ENCODE data around the gene ANO1.
"Not testable (repeated sequence)": the region's sequence is repeated elsewhere in the genome, so short reads cannot be mapped to it uniquely, and the experiment has no call there.

The ANO1 gene

DNA sequence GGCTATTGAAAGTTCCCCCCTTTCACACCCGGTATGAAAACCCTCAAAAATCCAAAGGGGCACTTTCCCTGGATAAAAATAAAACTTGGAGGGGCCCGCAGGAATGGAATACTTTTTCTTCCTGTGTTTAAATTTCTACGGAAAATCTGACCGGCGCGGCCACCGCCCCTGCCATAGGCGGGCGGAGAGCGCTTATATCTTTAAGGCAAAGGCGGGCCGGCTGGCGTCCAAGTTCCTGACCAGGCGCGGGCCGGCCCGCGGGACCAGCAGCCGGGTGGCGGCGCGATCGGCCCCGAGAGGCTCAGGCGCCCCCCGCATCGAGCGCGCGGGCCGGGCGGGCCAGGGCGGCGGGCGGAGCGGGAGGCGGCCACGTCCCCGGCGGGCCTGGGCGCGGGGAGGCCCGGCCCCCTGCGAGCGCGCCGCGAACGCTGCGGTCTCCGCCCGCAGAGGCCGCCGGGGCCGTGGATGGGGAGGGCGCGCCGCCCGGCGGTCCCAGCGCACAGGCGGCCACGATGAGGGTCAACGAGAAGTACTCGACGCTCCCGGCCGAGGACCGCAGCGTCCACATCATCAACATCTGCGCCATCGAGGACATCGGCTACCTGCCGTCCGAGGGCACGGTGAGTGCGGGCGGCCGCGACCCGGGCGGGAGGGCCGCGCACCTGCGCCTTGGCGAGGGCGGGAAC lies at the start of gene ANO1:
Gene ANO1 (plus strand): TSS at position 223 of the 686 bp plus-strand sequence. CDS start 290 bp downstream, at position 513.
- no peak for DNase-seq

DNA sequence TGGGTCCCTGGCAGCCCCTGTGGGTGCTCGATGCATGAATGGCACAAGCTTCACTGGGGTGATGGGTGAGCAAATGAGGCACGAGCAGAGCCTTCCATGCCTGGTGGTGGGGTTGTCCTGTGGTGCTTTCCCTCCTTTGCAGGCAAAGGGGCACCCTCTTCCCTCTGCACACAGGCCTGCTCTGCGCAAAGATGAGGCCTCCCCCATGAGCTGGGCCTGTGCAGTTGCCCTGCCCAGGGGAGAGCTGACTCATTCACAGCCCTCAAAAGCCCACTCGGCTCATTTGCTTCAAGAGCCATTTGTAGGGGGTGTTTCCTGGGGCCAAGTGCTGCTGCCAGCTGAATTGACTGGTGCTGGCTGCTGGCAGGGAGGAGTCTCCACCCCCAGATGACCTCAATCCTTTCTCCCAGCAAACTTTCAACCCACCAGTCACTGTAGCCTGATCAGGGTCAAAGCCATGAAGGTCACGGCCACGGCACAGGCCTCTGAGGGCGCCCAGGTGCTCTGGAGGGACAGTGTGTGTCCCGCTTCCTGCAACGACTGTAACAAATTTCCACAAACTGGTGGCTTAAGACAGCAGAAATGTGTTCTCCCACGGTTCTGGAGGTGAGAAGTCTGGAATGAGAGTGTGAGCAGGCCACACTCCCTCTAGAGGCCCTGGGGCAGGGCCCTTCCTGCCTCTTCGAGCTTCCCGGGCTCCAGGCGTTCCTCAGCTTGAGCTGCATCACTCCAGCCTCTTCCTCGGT lies 48.8 kb upstream of the ANO1 start:
- no peak for DNase-seq

DNA sequence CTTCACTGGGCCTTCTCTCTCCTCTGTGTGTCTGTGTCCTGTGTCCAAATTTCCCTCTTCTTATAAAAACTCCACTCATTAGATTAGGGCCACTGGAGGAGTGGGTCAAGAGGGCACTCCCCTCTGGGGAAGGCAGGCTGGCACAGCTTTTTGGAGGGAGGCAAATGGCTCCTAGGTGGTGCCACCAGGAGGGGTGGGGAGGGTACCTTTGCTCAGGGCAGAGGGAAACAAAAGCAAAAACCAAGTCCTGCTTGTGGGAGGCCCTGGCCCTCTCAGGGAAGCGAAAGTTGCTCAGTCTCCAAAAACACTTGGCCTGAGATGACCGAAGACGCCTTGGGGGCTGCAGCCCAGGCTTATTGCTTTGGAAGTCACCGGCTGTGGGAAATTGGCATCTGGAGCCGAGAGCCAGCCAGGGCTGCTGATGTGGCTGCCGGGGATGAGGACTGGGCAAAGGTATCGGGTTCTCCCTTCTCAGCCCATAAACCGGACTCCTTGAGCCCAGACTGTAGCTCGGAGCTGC lies 48.2 kb upstream of the ANO1 start:
- DNase-seq: no peak

DNA sequence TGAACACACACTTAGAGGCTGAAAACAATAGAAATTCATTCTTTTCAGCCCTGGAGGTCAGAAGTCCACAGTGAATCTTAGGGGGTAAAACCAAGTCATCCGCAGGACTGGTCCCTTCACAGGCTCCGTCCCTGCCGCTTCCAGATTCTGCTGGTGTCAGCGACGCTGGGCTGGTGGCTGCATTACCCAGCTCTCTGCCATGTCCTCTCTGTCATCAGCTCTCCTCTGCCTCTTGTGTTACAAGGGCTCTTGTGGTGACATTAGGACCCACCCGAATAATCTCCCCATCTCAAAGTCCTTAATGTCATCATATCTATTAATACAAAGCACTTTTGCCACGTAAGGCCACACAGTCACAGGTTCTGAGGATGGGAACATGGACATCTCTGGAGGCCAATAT lies 47.7 kb upstream of the ANO1 start:
- no peak for DNase-seq

DNA sequence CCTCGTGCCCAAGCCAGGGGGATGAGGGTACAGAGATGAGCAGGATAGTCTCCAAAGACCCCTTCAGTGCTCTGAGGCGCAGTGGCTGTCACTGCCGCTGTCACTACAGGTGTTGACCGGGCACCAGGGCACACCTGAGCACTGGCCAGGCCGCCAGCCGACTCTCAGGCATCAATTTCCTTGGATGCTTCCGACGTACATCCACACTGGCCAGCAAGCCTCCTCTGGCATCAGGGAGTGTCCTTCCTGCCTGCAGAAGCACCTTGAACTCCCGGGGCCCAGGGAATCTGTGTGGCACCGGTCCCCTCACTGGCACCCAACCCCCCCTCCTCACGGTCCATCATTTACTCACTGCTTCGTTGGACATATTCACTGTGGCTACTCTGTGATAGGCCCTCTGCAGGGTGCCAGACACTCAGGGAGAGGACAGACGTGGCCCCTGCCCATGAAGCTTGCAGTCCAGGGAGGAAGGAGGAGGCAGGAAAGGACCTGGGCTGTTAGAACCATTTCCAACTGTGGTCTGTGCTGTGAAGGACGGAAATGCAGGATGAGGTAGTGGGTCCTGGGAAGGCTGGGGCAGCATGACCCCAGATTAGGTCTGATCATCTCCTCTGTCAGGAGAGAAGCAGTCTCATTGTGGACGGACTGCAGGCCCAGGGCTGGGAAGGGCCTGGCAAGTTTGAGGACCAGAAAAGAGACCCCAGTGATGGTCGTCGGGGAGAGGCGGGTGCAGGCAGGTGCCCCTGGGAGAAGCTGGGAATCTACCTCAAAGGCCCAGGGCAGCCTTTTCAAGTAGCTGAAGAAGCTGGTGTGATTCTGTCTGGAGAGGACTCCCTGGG lies 46.3 kb upstream of the ANO1 start:
- no peak for DNase-seq

DNA sequence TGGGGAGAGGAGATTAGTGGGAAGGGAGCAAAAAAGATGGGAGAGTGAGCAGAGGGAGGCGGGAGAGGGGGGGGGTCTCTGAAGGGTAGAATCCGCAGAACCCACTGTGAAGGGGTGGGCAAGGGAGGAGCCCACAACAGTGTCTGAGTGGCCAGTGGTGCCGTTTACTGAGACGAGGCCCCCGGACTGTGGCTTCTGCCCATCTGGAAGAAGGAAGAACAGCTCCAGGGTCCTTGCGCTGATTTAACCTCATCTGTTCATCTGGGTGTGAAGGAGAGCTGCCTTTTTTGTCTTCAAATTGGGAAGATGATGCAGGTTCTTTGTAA lies 45.7 kb upstream of the ANO1 start:
- no peak for DNase-seq

DNA sequence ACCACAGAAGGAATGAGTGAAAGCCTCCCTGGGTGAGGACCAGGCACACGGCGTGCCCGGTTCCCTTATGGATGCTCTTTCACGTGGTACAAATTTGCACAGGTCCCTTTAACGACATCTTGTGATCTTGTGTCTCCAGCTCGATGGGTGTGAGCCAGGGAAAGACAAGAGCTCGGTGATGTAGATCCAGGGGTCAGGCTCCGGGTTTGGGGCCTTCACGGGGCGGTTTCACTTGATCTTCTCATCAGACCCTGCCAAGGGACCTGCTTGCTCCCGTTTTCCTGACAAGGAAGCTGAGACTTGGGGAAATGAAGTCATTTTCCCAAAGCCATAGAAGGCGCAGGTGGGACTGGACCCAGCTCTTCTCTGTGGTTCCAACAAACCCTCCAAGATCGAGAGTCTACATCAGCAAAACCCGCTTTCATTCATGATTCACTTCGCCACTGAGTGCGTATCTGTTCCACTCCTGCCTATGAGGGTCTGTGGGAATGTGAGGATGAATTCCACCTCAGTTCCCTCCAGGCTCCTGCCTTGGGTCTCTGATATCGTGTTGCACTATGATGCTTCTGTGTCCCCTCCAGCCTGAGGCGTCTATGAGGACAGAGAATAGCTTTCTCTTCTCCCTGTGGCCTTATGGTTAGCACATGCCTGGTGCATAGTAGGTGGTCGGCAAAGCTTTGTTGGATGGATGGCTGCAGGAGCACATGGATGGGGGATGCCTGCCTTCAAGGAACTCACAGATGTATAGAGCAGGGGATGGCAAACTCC lies 45.0 kb upstream of the ANO1 start:
- no peak for DNase-seq

DNA sequence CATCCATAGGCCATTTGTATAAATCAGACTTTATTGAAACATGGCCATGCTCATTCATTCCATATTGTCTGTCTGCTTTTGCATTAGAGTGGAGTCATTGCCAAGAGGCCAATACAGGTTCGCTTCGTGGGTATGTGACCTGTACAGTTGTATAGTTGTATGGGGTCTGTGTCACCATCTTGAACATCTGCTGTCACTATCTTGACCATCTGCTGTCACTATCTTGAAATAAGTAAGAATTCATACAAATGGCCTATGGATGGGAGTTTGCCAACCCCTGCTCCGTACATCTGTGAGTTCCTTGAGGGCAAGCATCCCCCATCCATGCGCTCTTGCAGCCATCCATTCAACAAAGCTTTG lies 44.4 kb upstream of the ANO1 start:
- no peak for DNase-seq

DNA sequence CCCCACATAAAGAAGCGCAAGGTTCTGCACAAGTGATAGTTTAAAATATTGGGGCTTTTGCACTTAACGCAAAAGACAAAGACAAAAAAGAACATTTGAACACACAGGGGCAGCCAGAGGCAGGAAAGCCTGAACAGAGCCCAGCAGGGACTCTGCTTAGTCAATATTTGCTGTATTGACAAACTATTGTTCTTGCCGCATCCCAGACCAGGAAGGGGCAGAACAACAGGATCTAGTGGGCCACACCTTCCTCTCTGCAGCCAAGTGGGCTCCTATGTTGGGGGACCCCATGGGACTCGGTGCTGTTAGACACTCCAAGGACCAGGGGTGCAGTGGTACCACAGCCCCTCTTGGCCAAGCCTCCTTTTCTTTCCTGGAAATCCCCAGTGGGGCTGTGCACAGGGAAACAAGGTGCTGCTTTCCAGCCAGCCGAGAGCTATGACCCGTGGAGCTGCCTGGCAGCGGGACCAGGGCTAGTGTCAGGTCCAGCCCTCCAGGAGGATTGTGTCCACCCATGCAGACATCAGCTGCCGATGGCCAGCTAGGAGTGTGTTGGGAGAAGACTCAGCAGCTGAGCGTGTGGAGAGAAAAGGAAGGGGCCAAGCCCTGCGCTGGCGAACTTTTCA lies 43.3 kb upstream of the ANO1 start:
- no peak for DNase-seq

DNA sequence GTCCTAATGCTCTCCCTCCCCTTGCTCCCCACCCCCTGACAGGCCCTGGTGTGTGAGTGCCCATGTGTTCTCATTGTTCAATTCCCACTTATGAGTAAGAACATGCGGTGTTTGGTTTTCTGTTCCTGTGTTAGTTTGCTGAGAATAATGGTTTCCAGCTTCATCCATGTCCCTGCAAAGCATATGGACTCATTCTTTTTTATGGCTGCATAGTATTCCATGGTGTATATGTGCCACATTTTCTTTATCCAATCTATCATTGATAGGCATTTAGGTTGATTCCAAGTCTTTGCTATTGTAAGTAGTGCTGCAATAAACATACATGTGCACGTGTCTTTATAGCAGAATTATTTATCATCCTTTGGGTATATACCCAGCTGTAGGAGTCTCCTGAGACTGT lies 42.5 kb upstream of the ANO1 start:
- not testable (repeated sequence) for DNase-seq

DNA sequence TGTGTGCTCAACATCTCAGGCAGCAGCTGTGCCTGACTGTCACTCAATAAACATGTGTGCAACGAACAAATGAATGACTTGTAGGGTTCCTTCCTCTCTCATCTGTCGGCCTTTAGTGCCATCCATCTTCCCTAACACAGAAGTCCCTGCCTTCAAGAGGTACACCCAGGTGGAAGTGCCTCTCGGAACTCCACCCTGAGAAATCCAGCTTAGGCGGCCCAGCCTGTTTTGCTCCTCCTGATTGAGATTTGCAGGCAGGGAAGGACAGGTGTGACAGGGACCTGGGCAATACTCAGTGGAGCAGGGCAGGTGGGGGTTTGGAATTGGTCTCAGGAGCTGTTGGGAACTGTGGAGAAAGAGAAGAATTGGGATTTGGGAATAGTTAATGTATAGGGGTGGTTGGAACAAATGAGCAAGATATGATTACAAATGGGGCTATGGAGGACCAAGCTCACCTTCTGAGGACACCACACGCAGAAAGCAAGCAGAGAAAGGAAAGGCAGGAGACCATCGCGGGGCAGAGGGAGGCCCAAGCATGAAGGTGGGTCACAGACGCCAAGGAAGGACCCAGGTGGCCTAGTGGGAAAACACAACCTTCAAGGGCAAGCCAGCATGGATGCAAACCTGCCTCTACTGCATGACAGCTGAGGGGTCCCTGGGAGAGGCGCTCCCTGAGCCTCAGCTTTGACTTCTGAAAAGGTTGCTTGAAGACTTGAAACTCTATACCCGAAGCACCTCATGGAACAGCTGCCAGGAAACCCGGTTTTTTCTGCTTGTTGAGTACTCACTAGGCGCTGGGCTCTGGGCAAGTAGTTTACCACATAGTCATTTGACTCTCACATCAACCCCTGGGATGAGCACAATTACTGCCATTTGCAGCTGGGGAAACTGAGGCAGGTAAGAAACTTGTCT lies 40.9 kb upstream of the ANO1 start:
- no peak for DNase-seq

DNA sequence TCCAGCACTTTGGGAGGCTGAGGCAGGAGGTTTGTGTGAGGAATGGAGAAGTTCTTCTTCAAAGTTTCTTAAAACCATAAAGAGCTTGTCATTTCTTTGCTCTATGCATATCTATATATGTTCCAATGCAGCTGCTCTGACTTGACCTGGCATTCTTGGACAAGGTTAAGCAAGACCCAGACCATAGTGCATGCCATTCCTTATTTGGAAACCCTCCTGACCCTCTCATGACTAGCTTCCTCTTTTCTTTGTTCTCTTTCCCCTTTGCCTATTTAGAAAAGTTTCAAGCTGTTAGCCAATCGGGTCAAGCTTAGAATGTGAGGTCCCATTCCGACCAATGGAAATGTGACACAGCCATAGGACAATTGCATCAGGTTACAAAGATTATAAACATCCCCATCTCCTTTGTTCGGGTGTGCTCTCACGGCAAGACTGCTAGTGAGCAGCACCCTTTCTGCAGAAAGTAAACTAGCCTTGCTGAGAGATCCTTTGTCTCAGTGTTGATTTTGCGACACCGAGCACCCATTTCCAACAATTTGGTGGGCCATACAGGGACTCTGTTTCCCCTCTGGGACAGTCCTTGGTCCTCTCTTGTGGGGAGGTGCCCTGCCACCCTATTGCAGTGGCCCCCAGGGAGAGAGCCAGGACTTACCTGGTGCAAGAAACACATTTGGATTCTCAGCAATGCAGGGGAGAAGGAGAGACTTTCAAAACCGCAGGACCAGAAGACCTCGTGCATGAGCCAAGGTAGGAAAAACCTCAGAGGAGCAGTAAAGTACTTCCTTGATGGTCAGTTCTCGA lies 39.9 kb upstream of the ANO1 start:
- no peak for DNase-seq

DNA sequence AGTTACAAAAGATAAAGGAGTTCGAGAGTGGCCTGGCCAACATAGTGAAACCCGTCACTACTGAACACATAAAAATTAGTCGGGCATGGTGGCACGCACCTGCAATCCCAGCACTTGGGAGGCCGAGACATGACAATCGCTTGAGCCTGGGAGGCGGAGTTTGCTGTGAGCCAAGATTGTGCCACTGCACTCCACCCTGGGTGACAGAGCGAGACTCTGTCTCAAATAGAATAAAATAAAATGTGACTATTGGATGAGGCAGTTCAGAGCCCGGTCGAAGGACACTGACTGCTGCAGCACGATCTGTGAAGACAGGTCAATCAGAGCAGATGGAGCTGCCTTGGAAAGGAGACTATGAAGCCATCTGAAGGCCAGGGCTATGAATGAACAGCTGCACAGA lies 37.7 kb upstream of the ANO1 start:
- DNase-seq: no peak

DNA sequence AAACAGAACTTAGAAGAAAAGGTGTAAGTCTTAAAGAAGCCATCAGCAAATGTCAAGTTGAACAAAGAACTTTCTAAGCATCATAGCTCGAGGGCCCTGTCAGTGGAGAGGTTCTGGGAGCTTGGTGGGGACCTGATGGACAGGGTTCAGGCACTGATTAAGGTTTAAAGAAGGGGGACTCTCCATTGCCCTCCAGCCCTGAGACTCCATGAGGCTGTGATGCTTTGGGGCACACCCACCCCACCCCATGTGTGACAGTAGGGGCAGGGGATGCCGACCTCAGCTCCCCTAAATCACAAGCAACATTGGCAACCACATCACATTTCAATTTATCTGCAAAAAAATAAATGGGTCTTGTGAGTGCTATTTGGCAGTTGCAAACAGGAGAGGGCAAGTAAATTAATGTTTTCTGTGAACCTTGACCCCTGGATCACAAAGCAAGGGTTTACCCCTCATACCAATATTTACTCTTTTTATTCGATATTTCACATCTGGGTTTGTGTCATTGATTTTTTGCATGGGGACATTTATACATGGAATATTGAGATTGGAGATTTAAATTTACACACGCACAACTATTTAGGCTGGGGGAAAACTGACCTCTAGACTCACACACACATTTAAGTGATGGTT lies 37.1 kb upstream of the ANO1 start:
- DNase-seq: no peak

DNA sequence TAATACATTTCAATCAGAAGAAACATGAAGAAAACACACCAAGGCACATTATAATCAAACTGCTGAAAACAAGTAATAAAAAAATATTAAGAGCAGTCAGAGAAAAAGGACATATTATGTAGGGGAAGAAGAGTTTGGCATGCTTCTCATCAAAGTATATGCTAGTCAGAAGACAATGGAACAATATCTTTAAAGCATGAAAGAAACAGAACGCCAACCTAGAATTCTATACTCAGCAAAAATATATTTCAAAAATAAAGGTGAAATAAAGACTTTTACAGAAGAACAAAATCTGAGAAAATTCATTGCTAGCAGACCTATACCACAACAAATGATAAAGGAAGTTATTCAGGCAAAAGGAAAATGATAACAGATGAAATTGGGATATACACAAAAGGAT lies 34.6 kb upstream of the ANO1 start:
- no peak for DNase-seq

DNA sequence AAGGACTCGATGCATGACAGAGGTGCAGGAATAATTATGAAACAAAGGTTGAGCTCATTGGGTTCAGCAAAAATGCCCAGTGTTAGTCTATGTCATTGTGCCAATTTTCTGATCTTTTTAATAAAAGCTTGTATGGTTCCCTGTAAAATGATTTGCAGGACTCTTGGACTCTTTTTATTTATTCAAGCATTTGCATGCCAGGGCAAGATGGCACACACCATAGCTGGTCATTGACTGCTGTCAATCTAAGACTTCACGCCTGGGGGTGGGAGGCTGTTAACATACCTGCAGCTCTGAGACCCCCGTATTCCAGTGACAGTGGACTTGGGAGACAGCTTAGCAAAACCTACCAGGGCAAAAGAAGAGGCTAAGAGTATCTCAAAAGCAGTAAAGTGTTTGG lies 32.0 kb upstream of the ANO1 start:
- no peak for DNase-seq

DNA sequence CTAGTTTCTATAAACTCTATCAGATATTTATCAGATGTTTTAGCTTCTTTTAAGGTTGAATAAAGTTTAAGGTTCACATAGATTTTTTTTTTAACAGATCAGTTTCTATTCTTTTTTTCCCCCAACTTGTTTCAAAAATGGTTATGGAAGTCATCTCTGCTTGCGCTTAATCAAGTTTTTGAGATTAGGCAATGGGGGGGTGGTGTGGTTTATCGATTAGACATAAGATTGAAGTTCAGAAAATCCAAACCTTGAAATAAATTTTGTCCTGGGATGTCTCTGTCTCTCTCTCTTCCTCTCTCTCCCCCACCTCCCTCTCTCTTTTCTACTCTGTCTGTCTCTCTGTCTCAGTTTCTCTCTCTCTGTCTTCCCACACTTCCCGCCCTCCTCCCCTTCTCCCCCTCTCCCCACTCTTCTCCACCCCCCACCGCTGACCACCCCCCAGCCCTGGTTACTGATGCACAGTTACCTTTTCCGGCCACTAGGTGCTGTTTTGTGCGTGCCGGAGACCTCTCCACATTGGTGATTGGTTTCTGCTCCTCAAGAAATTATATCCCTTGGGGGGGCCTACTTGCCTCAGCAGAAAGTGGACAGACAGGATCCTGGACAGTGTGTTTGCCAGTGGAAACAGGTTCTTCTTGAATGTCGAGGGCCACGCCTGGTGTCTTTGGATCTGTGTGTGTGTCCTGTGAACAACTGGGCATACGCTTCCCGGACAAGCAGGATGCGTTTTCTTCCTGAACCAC lies 29.7 kb upstream of the ANO1 start:
- DNase-seq: no peak

DNA sequence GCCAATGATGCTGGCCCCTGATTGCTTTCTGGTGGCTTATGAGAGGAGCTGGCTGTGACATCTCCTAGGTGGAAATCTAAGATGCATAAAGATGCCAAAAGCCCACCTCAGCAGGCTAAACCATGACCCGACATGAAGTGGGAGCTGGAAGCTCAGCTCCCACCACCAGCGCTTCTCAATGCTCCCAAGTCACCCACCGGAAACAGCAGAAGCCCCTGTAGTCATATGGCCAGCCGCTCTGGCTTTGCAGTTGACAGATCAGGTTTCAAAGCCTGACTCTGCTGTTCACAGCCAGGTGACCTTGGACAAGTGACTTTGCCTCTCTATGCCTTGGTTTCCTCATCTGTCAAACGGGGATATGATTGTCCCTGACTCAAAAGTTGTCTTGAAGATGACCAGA lies 29.1 kb upstream of the ANO1 start:
- DNase-seq: no peak

DNA sequence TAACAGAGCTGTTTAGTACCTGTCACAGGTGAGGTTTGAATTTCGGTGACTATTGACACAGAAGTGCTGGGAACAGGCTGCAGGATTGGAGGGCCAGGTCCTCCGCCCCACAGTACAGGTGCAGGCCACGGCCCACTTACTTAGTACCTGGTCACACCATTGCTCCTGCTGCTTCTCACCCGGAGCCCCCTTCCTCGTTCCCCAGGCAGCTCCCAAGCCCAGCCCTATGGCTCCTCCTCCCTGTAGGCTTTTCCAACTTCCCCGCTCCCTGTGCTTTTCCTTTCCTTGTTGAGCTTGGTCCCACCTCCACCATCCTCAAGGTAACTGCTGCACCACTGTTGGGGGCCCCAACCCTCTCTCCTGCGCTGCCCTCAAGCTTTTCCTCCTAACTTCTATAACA lies 27.9 kb upstream of the ANO1 start:
- DNase-seq: no peak
